ENCODE data around the gene IRF7. TPM values are rescaled to one million over a fixed set of nuclear protein-coding genes. Genes with fewer than 3 reads are reported as not detected.

The IRF7 gene
- total RNA-seq, 4 donors from 2014 or later, result 40.4 to 122 (median 49.9) TPM

GRCh38 chr11:639332-639955, 23.7 kb upstream of the IRF7 start:
- Histone ChIP-seq H3K4me1 (peaks cover 5 to 21% (median 11%) of the 10 kb centered on the region in 4 donors), H3K27me3 (peaks cover 46% of the 10 kb centered on the region), H3K27ac (no peak overlapping the region), H3K9me3 (no peaks in the 10 kb centered on the region), H3K36me3 (no peaks in the 10 kb centered on the region), H3K4me3 (no peak overlapping the region)
- 51% methylated on average over 12 of the region's 80 CpGs; no CpG with 5 or more reads in 1 of the 2 donors for WGBS, 2 donors (ENCODE audit: low coverage in 1 of 2)
- intact Hi-C loops (cut with DNase I; ENCODE audit: low total_unique reads) (no loop called here), in situ Hi-C loops (cut with MboI; ENCODE audit: low pct_ligation_motif_present in 1 of 4, low pct_unique_long_range_greater_than_20kb in 1 of 4, low sequenced_read_pairs in 3 of 4) (no loop called here)
- no peak for DNase-seq
- no peak for TF ChIP-seq POLR2A (IDR thresholded peaks at IDR 0.05)
- no peak for TF ChIP-seq EP300 (IDR thresholded peaks at IDR 0.05; ENCODE audit: low read depth)
- TF ChIP-seq POLR2AphosphoS5 (IDR thresholded peaks at IDR 0.05), result no peak
- no peak for TF ChIP-seq CTCF (IDR thresholded peaks at IDR 0.05)

- in situ Hi-C loops (cut with MboI; ENCODE audit: low pct_ligation_motif_present in 1 of 4, low pct_unique_long_range_greater_than_20kb in 1 of 4, low sequenced_read_pairs in 3 of 4), result no loop called here
- Histone ChIP-seq H3K36me3 (no peaks in the 10 kb centered on the region), H3K27ac (no peak overlapping the region), H3K9me3 (no peaks in the 10 kb centered on the region), H3K27me3 (peaks cover 46% of the 10 kb centered on the region), H3K4me3 (no peak overlapping the region), H3K4me1 (peaks cover 5 to 21% (median 11%) of the 10 kb centered on the region in 4 donors)
- no peak for TF ChIP-seq EP300 (IDR thresholded peaks at IDR 0.05; ENCODE audit: low read depth)
- no peak for TF ChIP-seq POLR2A (IDR thresholded peaks at IDR 0.05)
- 68 to 72% methylated on average over 11 to 28 of the region's 28 CpGs for WGBS, 2 donors (ENCODE audit: low coverage in 1 of 2)
- intact Hi-C loops (cut with DNase I; ENCODE audit: low total_unique reads), result no loop called here
- no peak for DNase-seq
These were observed 23.0 kb upstream of the IRF7 start for GRCh38 chr11:638631-639331.

- intact Hi-C loops (cut with DNase I; ENCODE audit: low total_unique reads) (no loop called here), in situ Hi-C loops (cut with MboI; ENCODE audit: low pct_ligation_motif_present in 1 of 4, low pct_unique_long_range_greater_than_20kb in 1 of 4, low sequenced_read_pairs in 3 of 4) (no loop called here)
- Histone ChIP-seq H3K36me3 (no peaks in the 10 kb centered on the region), H3K27ac (no peak overlapping the region), H3K27me3 (peaks cover 46% of the 10 kb centered on the region), H3K4me3 (peak overlapping the region in 2 of 4 donors; percentile 18 to 26), H3K4me1 (peaks cover 5 to 21% (median 11%) of the 10 kb centered on the region in 4 donors), H3K9me3 (no peaks in the 10 kb centered on the region)
- WGBS, 2 donors (ENCODE audit: low coverage in 1 of 2), result 52 to 59% methylated on average over 14 to 54 of the region's 55 CpGs
- no peak for DNase-seq
- no peak for TF ChIP-seq EP300 (IDR thresholded peaks at IDR 0.05; ENCODE audit: low read depth)
- no peak for TF ChIP-seq POLR2A (IDR thresholded peaks at IDR 0.05)
- TF ChIP-seq CTCF (IDR thresholded peaks at IDR 0.05), result no peak
- no peak for TF ChIP-seq POLR2AphosphoS5 (IDR thresholded peaks at IDR 0.05)
These were observed 22.1 kb upstream of the IRF7 start for GRCh38 chr11:637593-638521.

- Histone ChIP-seq H3K4me3 (peak overlapping the region in 3 of 4 donors; percentile 2 to 26 (median 18)), H3K36me3 (no peaks in the 10 kb centered on the region), H3K4me1 (peaks cover 5 to 21% (median 11%) of the 10 kb centered on the region in 4 donors), H3K9me3 (no peaks in the 10 kb centered on the region), H3K27ac (no peak overlapping the region), H3K27me3 (peaks cover 46% of the 10 kb centered on the region)
- in situ Hi-C loops (cut with MboI; ENCODE audit: low pct_ligation_motif_present in 1 of 4, low pct_unique_long_range_greater_than_20kb in 1 of 4, low sequenced_read_pairs in 3 of 4), result no loop called here
- no peak for DNase-seq
- 6% methylated on average over 8 of the region's 34 CpGs; no CpG with 5 or more reads in 1 of the 2 donors for WGBS, 2 donors (ENCODE audit: low coverage in 1 of 2)
- TF ChIP-seq EP300 (IDR thresholded peaks at IDR 0.05; ENCODE audit: low read depth) (no peak), POLR2AphosphoS5 (IDR thresholded peaks at IDR 0.05) (no peak), POLR2A (IDR thresholded peaks at IDR 0.05) (no peak), CTCF (IDR thresholded peaks at IDR 0.05) (no peak)
- intact Hi-C loops (cut with DNase I; ENCODE audit: low total_unique reads), result no loop called here
These were observed 21.5 kb upstream of the IRF7 start for GRCh38 chr11:637333-637592.

All from transverse colon (tissue), 4 donors.